ENCODE measurements around the gene BANP.

Gene BANP

GRCh38 chr16:88069397-88070168 lies 118.3 kb downstream of the BANP start:
- Histone ChIP-seq H3K36me3 (ENCODE audit: insufficient read depth, low read length) (peaks cover 61% of the 10 kb centered on the region), H3K27ac (ENCODE audit: low read length) (no peak overlapping the region), H3K27me3 (ENCODE audit: insufficient read depth, low read length, poor library complexity) (no peaks in the 10 kb centered on the region), H3K4me2 (ENCODE audit: insufficient read depth, low read length) (no peak overlapping the region), H3K9me3 (ENCODE audit: insufficient read depth, low read length, severe bottlenecking) (no peaks in the 10 kb centered on the region), H2AFZ (ENCODE audit: low read depth, low read length) (no peak overlapping the region), H3K9ac (ENCODE audit: low read depth, low read length) (no peak overlapping the region), H4K20me1 (ENCODE audit: insufficient read depth, low read length) (peaks cover 16% of the 10 kb centered on the region), H3K4me3 (ENCODE audit: low read depth in 1 of 2, low read length in 2 of 2) (no peak overlapping the region), H3K79me2 (ENCODE audit: insufficient read depth, low read length) (no peaks in the 10 kb centered on the region; the same call in 1 of the 2 replicates), H3K4me1 (ENCODE audit: insufficient read depth, low read length) (no peaks in the 10 kb centered on the region)
- ATAC-seq (ENCODE audit: insufficient read depth, low read depth) (no peak), DNase-seq (no peak)
- TF ChIP-seq EZH2 (IDR thresholded peaks at IDR 0.05; ENCODE audit: borderline replicate concordance, low read depth, low read length, severe bottlenecking) (no peak), CTCF (IDR thresholded peaks at IDR 0.05; ENCODE audit: borderline replicate concordance, extremely low read depth, low read length, poor library complexity, severe bottlenecking) (no peak)

GRCh38 chr16:88070341-88070740 lies 119.1 kb downstream of the BANP start:
- peaks cover 56% of the 10 kb centered on the region for H3K36me3 ChIP-seq (ENCODE audit: insufficient read depth, low read length)
- no peak overlapping the region for H3K9ac ChIP-seq (ENCODE audit: low read depth, low read length)
- ATAC-seq (ENCODE audit: insufficient read depth, low read depth) = no peak
- H3K27me3 ChIP-seq (ENCODE audit: insufficient read depth, low read length, poor library complexity) = no peaks in the 10 kb centered on the region
- no peak overlapping the region for H3K4me3 ChIP-seq (ENCODE audit: low read depth in 1 of 2, low read length in 2 of 2)
- no peaks in the 10 kb centered on the region; the same call in 1 of the 2 replicates for H3K79me2 ChIP-seq (ENCODE audit: insufficient read depth, low read length)
- no peak for DNase-seq
- H3K9me3 ChIP-seq (ENCODE audit: insufficient read depth, low read length, severe bottlenecking) = no peaks in the 10 kb centered on the region
- no peak overlapping the region for H3K4me2 ChIP-seq (ENCODE audit: insufficient read depth, low read length)
- no peak overlapping the region for H2AFZ ChIP-seq (ENCODE audit: low read depth, low read length)
- no peaks in the 10 kb centered on the region for H3K4me1 ChIP-seq (ENCODE audit: insufficient read depth, low read length)
- no peak overlapping the region for H3K27ac ChIP-seq (ENCODE audit: low read length)
- peaks cover 16% of the 10 kb centered on the region for H4K20me1 ChIP-seq (ENCODE audit: insufficient read depth, low read length)
- TF ChIP-seq CTCF (IDR thresholded peaks at IDR 0.05; ENCODE audit: borderline replicate concordance, extremely low read depth, low read length, poor library complexity, severe bottlenecking) (no peak), EZH2 (IDR thresholded peaks at IDR 0.05; ENCODE audit: borderline replicate concordance, low read depth, low read length, severe bottlenecking) (no peak)

- Histone ChIP-seq H3K79me2 (ENCODE audit: insufficient read depth, low read length) (no peaks in the 10 kb centered on the region; the same call in 1 of the 2 replicates), H3K27ac (ENCODE audit: low read length) (no peak overlapping the region), H3K9ac (ENCODE audit: low read depth, low read length) (no peak overlapping the region), H2AFZ (ENCODE audit: low read depth, low read length) (no peak overlapping the region), H3K27me3 (ENCODE audit: insufficient read depth, low read length, poor library complexity) (no peaks in the 10 kb centered on the region), H3K4me2 (ENCODE audit: insufficient read depth, low read length) (no peak overlapping the region), H4K20me1 (ENCODE audit: insufficient read depth, low read length) (peaks cover 16% of the 10 kb centered on the region), H3K36me3 (ENCODE audit: insufficient read depth, low read length) (peaks cover 54% of the 10 kb centered on the region), H3K4me3 (ENCODE audit: low read depth in 1 of 2, low read length in 2 of 2) (no peak overlapping the region), H3K4me1 (ENCODE audit: insufficient read depth, low read length) (no peaks in the 10 kb centered on the region), H3K9me3 (ENCODE audit: insufficient read depth, low read length, severe bottlenecking) (no peaks in the 10 kb centered on the region)
- DNase-seq = no peak
- ATAC-seq (ENCODE audit: insufficient read depth, low read depth) = no peak
- TF ChIP-seq EZH2 (IDR thresholded peaks at IDR 0.05; ENCODE audit: borderline replicate concordance, low read depth, low read length, severe bottlenecking) (no peak), CTCF (IDR thresholded peaks at IDR 0.05; ENCODE audit: borderline replicate concordance, extremely low read depth, low read length, poor library complexity, severe bottlenecking) (no peak)
Measured at GRCh38 chr16:88070989-88071625, 119.9 kb downstream of the BANP start.
